GM19467 (cell line): ENCODE data around the gene CES3.

Source experiments
- ATAC-seq: cut with Tn5 transposase; IDR thresholded peaks from one replicate; pipeline ENCODE4 v1.9.1; 2021; ENCODE audit warnings: mild to moderate bottlenecking, moderate library complexity; ENCODE audit not compliant: unreplicated experiment

CES3 gene

GRCh38 chr16:67000384-67001351, 39.6 kb downstream of the CES3 start:
- ATAC-seq: no peak

- ATAC-seq: no peak
Measured at GRCh38 chr16:67001726-67002125, 40.7 kb downstream of the CES3 start.

- ATAC-seq: no peak
Measured at GRCh38 chr16:67006930-67007658, 46.0 kb downstream of the CES3 start.

GRCh38 chr16:67009158-67009557, 48.1 kb downstream of the CES3 start:
- no peak for ATAC-seq

GRCh38 chr16:67011274-67011673, 50.2 kb downstream of the CES3 start:
- ATAC-seq: no peak

- no peak for ATAC-seq
Measured at GRCh38 chr16:67013233-67013822, 52.3 kb downstream of the CES3 start.

- no peak for ATAC-seq
Measured at GRCh38 chr16:67013823-67014633, 53.0 kb downstream of the CES3 start.

- ATAC-seq: no peak
Measured at GRCh38 chr16:67014634-67015312, 53.7 kb downstream of the CES3 start.

GRCh38 chr16:67015313-67015731, 54.3 kb downstream of the CES3 start:
- no peak for ATAC-seq

- no peak for ATAC-seq
Measured at GRCh38 chr16:67016143-67016542, 55.1 kb downstream of the CES3 start.

- no peak for ATAC-seq
Measured at GRCh38 chr16:67016681-67017420, 55.8 kb downstream of the CES3 start.

- no peak for ATAC-seq
Measured at GRCh38 chr16:67017421-67017750, 56.3 kb downstream of the CES3 start.

- peak; percentile 74 for ATAC-seq
Measured at GRCh38 chr16:67017810-67018488, 56.9 kb downstream of the CES3 start.

GRCh38 chr16:67019171-67019570, 58.1 kb downstream of the CES3 start:
- no peak for ATAC-seq

- ATAC-seq: no peak
Measured at GRCh38 chr16:67021321-67021720, 60.3 kb downstream of the CES3 start.

GRCh38 chr16:67022531-67023214, 61.6 kb downstream of the CES3 start:
- ATAC-seq: no peak

GRCh38 chr16:67023689-67024088, 62.6 kb downstream of the CES3 start:
- ATAC-seq: no peak
